Sigmoid colon (tissue), 4 donors: Measurements from ENCODE around the gene EMILIN1.

Source experiments
- CTCF ChIP-seq, 4 experiments: fragments of 450-650 bp in 3 of 4; fragments of 200-600 bp in 1 of 4; IDR thresholded peaks; one replicate each; pipeline ENCODE4 v1.5.1; 2016 to 2019; ENCODE audit warnings: antibody characterized with exemption in 4 of 4, mild to moderate bottlenecking in 3 of 4, moderate library complexity in 2 of 4
- EP300 ChIP-seq, 4 donors: sonication (generic); formaldehyde crosslinking; IDR thresholded peaks; one replicate each; pipeline ENCODE4 v1.6.1; 2017; ENCODE audit warnings: antibody characterized with exemption in 4 of 4
- POLR2A ChIP-seq, 2 donors: fragments of 450-650 bp; IDR thresholded peaks; one replicate each; pipeline ENCODE4 v1.6.1; 2016; ENCODE audit warnings: antibody characterized with exemption in 2 of 2, mild to moderate bottlenecking in 2 of 2, moderate library complexity in 2 of 2

- TF ChIP-seq CTCF (IDR thresholded peaks at IDR 0.05) (no peak), POLR2A (IDR thresholded peaks at IDR 0.05) (no peak), EP300 (IDR thresholded peaks at IDR 0.05) (no peak)
Measured at GRCh38 chr2:27134781-27135477, 56.5 kb downstream of the EMILIN1 start.
